Measurements from ENCODE around the gene TRIOBP.

TRIOBP gene

DNA sequence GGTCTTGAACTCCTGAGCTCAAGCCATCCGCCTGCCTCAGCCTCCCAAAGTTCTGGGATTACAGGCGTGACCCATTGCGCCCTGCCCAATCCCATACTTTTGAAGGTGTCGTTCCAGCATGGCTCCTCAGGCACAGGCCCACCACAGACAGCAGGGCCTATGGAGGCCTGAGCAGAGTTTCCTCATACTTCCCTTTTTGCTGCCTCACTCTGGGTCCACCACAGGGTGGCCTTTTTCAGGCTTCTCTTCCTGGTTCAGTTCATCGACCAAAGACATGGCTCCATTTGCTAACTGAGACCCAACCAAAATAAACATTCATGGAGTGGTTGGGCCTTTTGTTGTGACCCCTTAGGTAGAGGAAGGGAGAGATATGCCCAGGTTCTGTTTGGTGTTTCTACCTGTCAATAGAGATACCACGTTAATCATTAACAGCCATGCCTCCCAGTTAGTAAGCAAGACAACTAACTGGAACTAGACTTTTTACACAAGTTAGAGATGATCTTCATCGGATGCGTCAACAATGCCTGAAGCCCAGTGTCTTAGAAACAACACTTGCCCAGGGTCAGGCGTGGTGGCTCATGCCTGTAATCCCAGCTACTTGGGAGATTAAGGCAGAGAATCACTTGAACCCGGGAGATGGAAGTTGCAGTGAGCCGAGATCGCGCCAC, 35.1 kb downstream of the TRIOBP start:
- no peak for DNase-seq

DNA sequence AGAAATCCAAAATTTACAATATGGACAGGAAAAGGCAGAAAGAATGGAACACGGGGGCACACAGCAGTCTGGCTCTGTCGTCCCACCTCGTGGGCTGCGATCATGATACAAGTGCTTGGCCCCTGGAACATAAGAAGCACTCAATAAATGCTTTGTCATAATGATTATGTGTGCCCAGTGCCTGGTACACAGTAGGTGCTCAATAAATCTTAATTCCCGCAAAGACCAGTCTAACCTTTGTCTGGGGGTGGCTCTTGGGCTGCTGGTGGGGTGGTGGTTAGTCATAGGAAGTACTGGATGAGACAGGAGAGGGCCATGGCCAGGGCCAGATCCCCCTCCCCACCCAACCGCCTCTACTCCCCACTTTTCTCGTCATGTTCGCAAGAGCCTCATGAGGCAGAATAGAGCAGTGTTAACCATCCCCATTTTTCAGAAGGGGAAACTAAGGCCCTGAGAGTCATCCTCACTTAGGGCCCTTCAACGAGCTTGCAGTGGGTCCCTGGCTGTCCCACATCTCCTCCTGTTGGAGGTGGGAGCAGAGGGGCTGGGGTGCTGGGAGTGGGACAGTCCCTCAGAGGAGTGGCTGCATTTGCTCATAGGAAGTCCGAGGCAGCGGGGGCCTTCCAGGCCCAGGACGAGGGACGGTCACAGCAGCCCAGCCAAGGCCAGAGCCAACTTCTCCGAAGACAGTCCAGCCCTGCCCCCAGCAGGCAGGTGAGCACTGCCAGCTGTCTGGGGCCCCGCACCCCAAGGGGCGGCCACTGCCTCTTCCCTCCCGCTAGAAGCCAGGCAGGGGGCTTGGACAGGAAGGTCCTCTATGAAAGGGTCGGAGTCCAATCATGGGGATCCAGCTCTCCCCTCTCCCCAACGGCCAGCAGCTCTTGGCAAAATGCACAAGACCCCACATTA, 36.1 kb downstream of the TRIOBP start:
- DNase-seq, result no peak

DNA sequence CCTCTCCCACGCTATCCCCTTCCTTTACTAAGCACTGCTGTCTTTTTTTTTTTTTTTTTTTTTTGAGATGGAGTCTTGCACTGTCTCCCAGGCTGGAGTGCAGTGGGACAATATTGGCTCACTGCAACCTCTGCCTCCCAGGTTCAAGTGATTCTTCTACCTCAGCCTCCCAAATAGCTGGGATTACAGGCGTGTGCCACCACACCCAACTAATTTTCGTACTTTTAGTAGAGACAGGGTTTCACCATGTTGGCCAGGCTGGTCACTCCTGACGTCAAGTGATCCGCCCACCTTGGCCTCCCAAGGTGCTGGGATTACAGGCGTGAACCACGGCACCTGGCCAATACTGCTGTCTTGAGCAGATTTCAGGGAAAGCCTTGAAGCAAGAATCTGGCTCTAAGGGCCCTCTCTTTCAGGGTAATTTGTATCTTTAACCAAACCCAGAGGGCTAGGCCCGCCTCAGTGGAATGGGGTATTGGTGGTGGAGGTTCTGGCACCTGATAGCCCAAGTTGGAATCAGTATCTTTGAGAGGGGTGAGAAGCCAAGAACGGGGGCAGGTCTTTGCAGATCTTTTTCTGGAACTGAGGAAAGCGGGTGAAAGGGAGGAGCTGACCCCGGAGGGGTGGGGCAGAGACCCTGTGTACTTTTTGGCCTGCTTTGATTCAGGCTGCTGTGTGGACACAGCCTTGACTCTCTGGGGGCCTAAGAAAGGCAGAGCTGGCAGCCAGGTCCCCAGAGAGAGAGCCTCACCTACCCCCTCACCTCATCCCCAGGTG, 37.0 kb downstream of the TRIOBP start:
- DNase-seq, result no peak

DNA sequence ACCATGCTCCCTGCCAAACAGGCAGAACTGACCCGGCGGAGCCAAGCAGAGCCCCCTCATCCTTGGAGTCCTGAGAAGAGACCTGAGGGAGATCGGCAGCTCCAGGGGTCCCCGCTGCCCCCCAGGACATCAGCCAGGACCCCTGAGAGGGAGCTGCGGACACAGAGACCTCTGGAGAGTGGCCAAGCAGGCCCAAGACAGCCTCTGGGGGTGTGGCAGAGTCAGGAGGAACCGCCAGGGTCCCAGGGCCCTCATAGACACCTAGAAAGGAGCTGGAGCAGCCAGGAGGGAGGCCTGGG, 37.5 kb downstream of the TRIOBP start:
- no peak for DNase-seq

DNA sequence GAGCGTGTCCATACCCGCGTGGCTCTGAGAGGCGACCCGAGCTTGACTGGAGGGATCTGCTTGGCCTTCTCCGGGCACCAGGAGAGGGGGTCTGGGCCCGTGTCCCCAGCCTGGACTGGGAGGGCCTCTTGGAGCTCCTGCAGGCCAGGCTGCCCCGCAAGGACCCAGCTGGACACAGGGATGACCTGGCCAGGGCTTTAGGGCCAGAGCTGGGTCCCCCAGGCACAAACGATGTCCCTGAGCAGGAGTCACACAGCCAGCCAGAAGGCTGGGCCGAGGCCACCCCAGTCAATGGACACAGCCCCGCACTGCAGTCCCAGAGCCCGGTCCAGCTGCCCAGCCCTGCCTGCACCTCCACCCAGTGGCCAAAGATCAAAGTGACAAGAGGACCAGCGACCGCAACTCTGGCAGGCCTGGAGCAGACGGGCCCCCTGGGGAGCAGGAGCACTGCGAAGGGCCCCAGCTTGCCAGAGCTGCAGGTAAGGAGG, 38.2 kb downstream of the TRIOBP start:
- no peak for DNase-seq

DNA sequence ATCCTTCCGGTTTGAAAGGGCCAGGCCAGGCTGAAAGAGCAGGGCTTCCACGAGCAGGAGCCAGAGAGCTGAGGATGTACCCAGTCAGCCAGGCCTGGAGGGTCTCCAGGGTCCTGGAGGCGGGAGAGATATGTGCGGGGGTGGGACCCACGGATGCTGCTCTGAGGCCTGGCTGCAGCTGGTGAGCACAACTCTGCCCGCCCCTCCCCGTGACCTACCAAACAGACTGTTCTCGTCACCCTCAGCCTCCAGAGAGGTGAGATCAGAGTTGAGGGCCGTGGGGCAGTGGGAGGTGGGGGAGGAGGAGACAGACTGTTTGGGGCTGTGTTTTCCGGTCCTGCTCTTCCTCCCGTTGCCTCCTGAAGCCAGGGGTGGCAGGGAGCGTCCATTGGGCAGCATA, 42.2 kb downstream of the TRIOBP start:
- no peak for DNase-seq

DNA sequence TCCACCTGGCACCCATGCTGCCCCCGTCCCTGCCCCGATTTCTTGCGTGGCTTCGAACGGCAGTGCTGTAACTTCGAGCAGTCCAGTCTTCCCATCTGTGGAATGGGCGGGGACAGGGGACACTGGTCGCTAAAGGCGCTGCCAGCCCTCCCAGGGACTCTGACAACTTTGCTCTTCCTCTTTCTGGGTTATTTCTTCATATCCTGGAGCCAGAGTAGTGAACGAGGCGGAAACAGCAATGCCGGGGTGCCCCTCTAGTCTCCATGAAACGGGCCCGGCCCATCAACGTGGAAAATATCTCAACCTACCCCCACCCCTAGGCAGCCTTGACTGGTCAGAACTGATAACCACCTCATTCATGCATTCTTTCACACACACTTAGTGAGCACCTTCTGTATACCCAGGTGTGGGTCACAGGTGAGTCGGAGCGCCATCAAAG, 42.8 kb downstream of the TRIOBP start:
- no peak for DNase-seq

DNA sequence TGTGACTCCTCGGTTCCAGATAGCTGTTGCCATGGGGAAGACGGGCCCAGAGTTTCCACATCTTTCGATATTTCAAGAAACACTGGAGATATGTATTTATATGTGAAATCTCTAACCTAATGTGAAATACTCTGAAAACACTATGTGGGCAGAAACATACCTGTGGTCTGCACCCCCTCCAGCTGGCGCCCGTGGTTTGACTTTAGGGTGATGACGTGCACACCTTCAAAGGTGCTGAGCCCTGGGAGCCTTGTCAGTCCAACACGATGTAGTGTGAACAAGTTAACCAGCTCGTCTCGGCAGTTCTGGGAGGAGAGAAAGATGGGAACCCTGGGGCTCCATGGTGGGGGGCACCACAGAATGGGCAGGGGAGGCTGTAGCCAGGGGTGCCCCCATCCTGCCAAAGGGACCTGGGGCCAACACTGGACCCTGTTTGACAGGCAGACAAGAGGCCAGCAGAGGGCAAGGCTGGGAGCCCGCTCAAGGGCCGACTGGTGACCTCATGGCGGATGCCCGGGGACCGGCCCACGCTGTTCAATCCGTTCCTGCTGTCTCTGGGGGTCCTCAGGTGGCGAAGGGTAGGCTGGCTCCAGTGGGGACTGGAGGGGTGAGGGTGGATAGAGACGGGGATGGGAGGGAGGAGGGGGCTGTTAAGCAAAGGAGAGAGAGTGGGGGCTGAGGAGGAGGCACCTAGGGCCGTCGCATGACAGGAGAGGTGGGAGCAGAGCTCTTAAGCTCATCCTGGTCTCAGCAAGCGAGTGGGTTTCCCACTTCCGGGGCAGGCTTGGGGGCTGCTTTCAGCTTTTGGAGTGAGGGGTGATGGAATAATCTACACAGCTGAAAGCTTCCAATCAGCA, 43.8 kb downstream of the TRIOBP start:
- DNase-seq, result no peak

DNA sequence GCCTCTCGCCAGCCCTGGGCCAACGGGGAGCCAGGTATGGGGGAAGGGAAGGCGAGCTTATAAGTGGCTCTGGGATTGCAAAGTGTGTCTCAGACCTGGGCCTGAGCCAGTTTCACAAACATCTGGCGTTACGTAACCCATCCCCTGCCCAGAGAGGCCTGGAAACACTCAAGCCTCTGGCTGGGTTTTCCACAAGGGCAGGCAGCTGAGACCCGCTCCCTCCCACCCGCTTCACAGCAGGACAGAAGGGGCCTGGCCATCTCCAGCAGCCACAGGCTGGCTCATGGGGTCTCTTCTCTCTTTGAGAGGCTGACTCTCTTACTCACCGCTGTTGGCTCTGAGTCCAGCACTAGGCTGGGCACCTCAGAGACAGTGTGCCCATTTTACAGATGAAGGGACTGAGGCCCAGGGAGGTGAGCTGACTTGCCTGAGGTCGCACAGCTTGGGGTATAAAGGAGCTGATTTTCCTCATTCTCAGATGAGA, 44.5 kb downstream of the TRIOBP start:
- no peak for DNase-seq

DNA sequence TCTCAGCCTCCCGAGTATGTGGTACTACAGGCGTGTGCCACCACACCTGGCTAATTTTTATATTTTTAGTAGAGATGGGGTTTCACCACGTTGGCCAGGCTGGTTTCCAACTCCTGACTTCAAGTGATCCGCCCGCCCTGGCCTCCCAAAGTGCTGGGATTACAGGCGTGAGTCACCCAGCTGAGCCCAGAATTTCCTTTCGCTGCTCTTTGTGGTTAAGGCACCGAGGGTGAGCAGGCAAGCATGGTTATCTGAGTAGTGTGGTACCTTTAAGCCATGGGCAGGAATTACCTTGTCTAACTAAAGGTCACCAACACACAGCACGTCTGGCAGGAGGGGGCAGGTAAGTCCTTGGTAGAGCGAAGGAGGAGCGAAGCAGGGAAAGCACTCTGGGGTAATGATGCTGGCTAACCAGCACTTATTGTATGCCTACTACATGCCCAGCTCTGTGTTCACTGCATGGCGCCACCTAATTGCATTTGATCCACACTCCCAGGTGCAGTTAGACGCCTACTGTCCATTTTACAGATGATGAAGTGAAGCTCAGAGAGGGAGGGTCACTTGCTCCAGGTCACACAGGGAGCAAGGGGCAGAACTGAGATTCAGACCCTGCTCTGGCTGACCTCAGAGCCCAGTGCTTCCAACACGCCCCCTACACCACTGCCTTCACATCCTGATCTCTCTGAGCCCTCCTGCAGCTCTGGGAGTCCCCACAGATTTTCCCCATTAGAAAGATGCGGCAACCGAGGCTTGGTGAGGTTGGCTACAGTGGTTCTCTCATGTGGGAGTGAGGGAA, 45.7 kb downstream of the TRIOBP start:
- DNase-seq, result no peak

DNA sequence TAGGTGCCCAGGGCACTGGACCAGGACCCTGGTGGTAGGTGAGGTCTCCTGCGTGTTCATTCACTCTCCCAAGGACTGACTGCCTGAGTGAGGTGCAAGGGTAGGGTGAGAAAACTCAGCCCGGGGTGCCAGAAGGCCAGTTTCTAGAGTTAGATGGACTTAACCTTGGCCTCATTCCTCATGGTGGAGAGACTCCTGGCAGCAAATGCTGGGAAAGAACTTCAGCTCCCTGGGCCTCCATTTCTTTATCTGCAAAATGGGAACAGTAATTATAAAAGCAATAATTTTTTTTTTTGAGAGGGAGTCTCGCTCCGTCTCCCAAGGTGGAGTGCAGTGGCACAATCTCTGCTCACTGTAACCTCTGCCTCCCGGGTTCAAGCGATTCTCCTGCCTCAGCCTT, 47.7 kb downstream of the TRIOBP start:
- DNase-seq, result no peak

DNA sequence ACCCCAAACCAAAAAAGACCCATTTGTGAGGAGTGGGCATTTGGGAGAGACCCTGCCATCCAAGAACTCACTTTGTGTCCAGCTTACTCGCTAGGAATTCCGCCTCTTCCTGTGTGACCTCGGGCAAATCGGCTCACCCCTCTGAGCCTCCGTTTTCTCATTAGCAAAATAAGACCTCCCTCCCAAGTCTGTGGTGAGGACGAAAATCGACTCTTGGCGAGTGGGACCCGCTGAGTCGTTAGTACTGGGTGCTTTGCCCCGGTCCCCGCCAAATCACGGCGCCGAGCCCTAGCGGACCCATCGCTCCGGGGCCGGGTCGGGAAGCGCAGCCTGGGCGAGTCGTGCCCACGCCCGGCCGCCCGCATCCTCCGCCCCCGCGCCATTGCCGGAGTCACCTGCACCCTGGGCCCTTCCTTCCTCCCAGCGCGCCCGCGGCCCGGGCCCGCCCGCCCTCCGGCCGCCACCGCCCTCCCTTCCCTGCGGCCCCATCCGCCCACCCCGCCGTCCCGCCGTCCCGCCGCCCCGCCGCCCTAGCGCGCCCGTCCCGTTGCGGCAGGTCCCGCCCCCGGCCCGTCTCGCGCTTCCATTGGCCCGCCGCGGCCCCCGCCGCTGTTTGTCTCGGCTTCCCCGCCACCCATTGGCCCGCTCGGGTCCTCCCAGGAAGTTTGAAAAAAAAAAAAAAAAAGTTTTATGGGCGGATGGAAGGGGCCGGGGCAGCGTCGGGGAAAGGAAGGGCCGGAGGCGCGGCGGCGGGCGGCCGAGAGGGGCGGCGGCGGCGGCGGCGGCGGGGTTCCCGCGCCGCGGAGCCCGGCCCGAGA, 48.9 kb downstream of the TRIOBP start:
- DNase-seq, result peak; percentile 58

DNA sequence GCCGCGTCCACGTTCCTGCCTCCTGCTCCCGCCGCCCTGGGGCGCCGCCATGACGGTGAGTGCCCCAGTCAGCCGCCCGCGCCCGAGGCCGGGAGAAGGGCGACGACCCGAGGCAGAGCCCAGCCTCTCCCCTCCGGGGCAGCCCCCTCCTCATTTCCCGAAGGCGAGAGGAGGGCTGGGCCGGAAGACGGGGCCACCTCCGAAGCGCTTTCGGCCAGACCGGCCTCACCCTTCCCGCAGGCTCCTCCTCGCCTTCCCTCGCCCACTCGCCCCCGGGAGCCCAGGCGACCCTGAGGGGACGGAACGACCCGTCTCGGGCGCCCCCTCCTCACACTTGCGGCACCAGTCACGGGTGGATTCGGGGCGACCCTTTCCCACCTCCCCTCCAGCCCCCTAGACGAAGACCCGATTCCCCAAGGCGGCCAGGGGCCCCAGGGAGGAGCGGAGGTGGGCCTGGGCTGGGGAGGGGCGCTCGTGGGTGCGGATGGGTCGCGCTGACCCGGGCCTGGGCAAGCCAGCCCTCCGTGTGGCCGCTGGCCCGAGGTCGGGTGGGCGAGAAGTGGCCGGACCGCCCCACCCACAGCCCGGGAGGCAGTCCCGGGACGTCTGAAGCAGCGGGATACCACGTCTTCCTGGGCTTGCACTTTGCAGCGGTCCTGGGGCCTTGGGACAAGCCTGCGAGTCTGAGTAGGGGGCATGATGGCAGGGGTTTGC, 49.7 kb downstream of the TRIOBP start:
- no peak for DNase-seq

DNA sequence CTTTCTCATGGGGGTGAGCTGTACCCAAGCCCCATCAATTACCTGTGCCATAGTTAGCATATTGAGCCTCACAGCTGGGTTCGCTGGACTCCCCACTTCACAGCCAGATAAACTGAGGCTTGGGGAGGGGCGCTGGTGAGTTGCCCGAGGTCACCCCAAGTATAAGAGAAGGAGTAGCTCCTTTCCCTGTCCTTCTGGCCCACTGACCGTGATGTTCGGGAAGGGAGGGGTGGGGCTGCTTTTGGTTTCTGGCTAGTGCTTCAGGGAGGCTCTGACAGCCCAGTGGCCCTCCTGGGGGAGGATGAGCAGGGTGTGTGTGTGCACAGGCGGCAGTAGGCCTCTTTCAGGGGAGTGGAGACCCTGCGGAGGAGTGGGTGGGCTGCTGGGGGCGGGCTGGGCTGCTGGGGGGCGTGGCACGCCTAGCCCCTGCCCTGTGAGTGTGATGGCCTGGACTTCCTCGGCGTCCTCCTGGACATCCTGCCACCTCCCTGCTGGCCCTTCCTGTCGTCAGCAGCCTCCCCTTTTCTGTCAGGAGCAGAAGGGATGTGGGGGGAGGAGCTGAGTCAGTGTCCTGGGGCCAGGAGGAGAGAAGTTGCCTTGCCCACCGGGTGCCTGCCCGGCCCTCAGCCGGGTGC, 50.3 kb downstream of the TRIOBP start:
- no peak for DNase-seq

DNA sequence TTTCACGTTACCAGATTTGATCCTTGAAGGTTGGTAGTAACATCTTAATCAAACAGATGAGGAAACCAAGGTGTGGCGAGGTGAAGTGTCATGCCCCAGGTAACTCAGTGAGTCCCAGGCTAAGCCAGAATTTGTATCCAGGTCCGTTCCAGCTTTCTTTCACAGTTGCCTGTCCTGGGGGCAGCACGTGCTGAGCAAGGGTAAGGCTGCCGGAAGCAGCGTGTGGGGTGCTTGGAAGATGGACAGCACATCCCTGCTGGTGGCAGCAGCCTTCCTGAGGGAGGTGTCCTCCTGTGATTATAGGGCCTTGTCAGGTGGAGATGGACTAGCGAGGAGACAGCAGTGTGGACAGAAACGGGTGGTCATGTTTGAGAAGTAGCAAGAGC, 50.9 kb downstream of the TRIOBP start:
- DNase-seq, result no peak

DNA sequence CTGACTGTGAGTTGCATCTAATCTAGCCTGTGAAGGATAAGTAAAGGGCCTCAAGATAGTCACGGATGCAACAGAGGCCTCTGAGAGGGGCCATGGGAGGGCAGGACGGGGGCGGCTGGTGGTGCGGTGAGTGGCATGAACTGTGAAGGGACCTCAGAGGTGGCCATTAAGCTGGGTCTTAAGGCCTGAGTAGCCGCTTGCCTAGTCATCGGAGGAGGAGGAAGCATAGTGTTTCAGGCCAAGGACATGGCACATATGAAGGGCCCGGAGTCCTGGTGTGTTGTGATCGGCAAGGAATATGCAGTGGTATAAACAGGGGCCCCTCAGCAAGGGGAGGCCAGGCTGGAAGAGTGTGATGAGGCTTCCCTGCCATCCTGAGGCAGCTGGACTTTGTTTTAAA, 51.8 kb downstream of the TRIOBP start:
- DNase-seq, result no peak

DNA sequence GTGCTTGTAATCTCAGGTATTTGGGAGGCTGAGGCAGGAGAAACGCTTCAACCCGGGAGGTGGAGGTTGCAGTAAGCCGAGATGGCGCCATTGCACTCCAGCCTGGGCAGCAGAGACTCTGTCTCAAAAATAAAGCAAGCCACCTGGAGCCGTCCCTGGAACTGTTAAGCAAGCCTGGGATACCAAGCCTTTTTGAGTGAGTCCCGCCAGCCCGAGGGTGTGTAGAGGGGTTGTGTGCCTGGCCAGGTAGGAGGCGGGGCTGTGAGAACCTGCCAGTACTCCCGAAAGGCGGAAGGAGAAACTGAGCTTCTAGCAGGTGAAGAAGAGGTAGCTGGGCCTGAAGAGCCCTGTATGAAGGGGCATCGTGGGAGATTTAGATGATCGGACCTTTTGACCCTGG, 52.4 kb downstream of the TRIOBP start:
- no peak for DNase-seq

DNA sequence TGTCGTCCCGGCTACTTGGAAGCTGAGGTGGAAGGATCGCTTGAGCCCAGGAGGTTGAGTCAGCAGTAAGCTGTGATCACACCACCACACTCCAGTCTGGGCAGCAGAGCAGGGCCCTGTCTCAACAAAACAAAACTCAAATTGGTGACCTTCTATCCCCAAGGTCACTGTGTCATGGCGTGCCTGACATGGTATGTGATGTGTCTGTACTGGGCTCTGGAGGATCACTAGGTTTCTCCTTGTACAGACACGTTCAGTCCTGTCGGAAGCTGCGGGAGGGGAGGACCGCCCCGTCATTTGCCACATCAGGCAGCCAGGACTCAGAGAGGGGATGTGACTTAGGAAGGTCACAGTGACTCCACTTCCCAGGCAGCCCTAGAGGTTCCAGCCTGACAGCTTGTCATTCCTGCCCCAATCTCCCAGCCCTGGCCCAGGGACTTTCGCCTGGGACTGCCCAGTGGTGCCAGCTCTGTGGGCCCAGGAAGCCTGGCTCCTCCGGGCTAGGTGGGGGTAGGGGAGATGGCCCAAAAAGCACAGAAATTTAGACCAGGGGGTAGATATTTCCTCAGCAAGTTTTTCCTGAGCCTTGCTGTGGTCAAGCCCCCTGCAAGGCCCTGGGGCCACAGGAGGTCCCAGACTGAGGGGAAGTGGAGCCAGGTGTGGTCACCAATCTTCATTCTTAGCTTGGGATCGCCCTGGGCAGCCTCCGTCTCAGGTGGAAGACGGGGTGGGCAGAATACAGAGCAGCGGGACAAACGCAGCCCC, 53.2 kb downstream of the TRIOBP start:
- DNase-seq, result no peak

Data from NCI-H748 treated with DMSO at 0.1 percent for 48 hours (cell line).